H9 (cell line): Measurements from ENCODE around the gene CALN1. TPM values are rescaled to one million over a fixed set of nuclear protein-coding genes. Genes with fewer than 3 reads are reported as not detected.

Experiments used
- DNase-seq: peaks from one replicate; pipeline ENCODE4 v3.0.0-alpha.2; 2017
- H2AFZ ChIP-seq: one replicate; pipeline ENCODE4 v1.6.1; 2013; ENCODE audit warnings: mild to moderate bottlenecking, low read length, control low read depth, moderate library complexity
- H2AK5ac ChIP-seq: 2 replicates; pipeline ENCODE4 v1.6.1; 2013; ENCODE audit warnings: low read length, control low read depth, mixed read lengths; ENCODE audit not compliant: insufficient read length
- H2BK120ac ChIP-seq: one replicate; pipeline ENCODE4 v1.6.1; 2013; ENCODE audit warnings: low read depth, mild to moderate bottlenecking, low read length, control low read depth, inconsistent platforms; ENCODE audit not compliant: poor library complexity, severe bottlenecking
- H2BK12ac ChIP-seq: 2 replicates; pipeline ENCODE4 v1.6.1; 2013; ENCODE audit warnings: low read length, control low read depth, mixed read lengths, low read depth; ENCODE audit not compliant: insufficient read length
- H2BK15ac ChIP-seq: 2 replicates; pipeline ENCODE4 v1.6.1; 2013; ENCODE audit warnings: low read depth, low read length, control low read depth
- H2BK20ac ChIP-seq: one replicate; pipeline ENCODE4 v1.6.1; 2013; ENCODE audit warnings: low read depth, mild to moderate bottlenecking, low read length, control low read depth, inconsistent platforms; ENCODE audit not compliant: poor library complexity, severe bottlenecking
- H2BK5ac ChIP-seq: 2 replicates; pipeline ENCODE4 v1.6.1; 2013; ENCODE audit warnings: low read length, control low read depth, mixed read lengths; ENCODE audit not compliant: insufficient read length
- H3K14ac ChIP-seq: 2 replicates; pipeline ENCODE4 v1.6.1; 2013; ENCODE audit warnings: low read length, control low read depth; ENCODE audit not compliant: insufficient read depth
- H3K18ac ChIP-seq: 2 replicates; pipeline ENCODE4 v1.6.1; 2013; ENCODE audit warnings: low read depth, mild to moderate bottlenecking, mixed read lengths, low read length, control low read depth; ENCODE audit not compliant: insufficient read length
- H3K23ac ChIP-seq: 2 replicates; pipeline ENCODE4 v1.6.1; 2013; ENCODE audit warnings: low read length, control low read depth, mixed read lengths, low read depth; ENCODE audit not compliant: insufficient read length
- H3K23me2 ChIP-seq: 2 replicates; pipeline ENCODE4 v1.6.1; 2013; ENCODE audit warnings: low read depth, mild to moderate bottlenecking, mixed read lengths, low read length, control low read depth; ENCODE audit not compliant: insufficient read length, poor library complexity, severe bottlenecking
- H3K27ac ChIP-seq: 2 replicates; pipeline ENCODE4 v1.5.1; 2013; ENCODE audit warnings: low read length, control low read depth, mixed read lengths, low read depth; ENCODE audit not compliant: insufficient read length
- H3K27me3 ChIP-seq: 2 replicates; pipeline ENCODE4 v1.6.1; 2013; ENCODE audit warnings: low read length, control low read depth, inconsistent platforms; ENCODE audit not compliant: insufficient read depth
- H3K4ac ChIP-seq: 2 replicates; pipeline ENCODE4 v1.6.1; 2013; ENCODE audit warnings: low read depth, mild to moderate bottlenecking, control low read depth, inconsistent platforms, low read length, moderate library complexity
- H3K4me1 ChIP-seq: 2 replicates; pipeline ENCODE4 v1.6.1; 2013; ENCODE audit warnings: low read length, control low read depth, inconsistent platforms; ENCODE audit not compliant: insufficient read depth
- H3K4me2 ChIP-seq: 2 replicates; pipeline ENCODE4 v1.6.1; 2013; ENCODE audit warnings: low read length, control low read depth, mixed read lengths; ENCODE audit not compliant: insufficient read length, insufficient read depth
- H3K56ac ChIP-seq: 2 replicates; pipeline ENCODE4 v1.6.1; 2013; ENCODE audit warnings: low read depth, mild to moderate bottlenecking, mixed read lengths, low read length, control low read depth; ENCODE audit not compliant: insufficient read length
- H3K79me1 ChIP-seq: 2 replicates; pipeline ENCODE4 v1.6.1; 2013; ENCODE audit warnings: low read depth, mild to moderate bottlenecking, moderate library complexity, low read length, control low read depth, inconsistent platforms; ENCODE audit not compliant: insufficient read depth, poor library complexity, severe bottlenecking
- H3K79me2 ChIP-seq: 2 replicates; pipeline ENCODE4 v1.6.1; 2013; ENCODE audit warnings: low read length, control low read depth, inconsistent platforms; ENCODE audit not compliant: insufficient read depth
- H3K9ac ChIP-seq: 2 replicates; pipeline ENCODE4 v1.6.1; 2013; ENCODE audit warnings: low read length, control low read depth, mixed read lengths; ENCODE audit not compliant: insufficient read length; ENCODE audit errors: extremely low read depth
- H3K9me3 ChIP-seq: one replicate; pipeline ENCODE4 v1.6.1; 2013; ENCODE audit warnings: low read depth, low read length, inconsistent platforms; ENCODE audit not compliant: control insufficient read depth
- H3T11ph ChIP-seq: one replicate; pipeline ENCODE4 v1.6.1; 2013; ENCODE audit warnings: mild to moderate bottlenecking, low read length, control low read depth, inconsistent platforms
- H4K20me1 ChIP-seq: one replicate; pipeline ENCODE4 v1.6.1; 2013; ENCODE audit not compliant: control insufficient read depth, insufficient read length, insufficient read depth
- H4K5ac ChIP-seq: 2 replicates; pipeline ENCODE4 v1.6.1; 2013; ENCODE audit warnings: low read depth, mild to moderate bottlenecking, mixed read lengths, low read length, control low read depth; ENCODE audit not compliant: insufficient read length
- H4K8ac ChIP-seq: replicated peaks from 2 replicates; pipeline ENCODE4 v1.6.1; 2013; ENCODE audit warnings: low read length, control low read depth, mixed read lengths, low read depth; ENCODE audit not compliant: insufficient read length
- H4K91ac ChIP-seq: 2 replicates; pipeline ENCODE4 v1.6.1; 2013; ENCODE audit warnings: low read depth, mild to moderate bottlenecking, moderate library complexity, mixed read lengths, low read length, control low read depth; ENCODE audit not compliant: insufficient read length
- H3K27ac Mint-ChIP-seq, 3 experiments: 2 replicates in 2 of 3; 3 replicates in 1 of 3; pipeline ENCODE4 v1.8.0; 2020 to 2021; ENCODE audit warnings: mixed read lengths in 3 of 3, mild to moderate bottlenecking in 1 of 3, moderate library complexity in 1 of 3
- H3K27me3 Mint-ChIP-seq: 2 replicates; pipeline ENCODE4 v1.8.0; 2021; ENCODE audit warnings: low read depth, mild to moderate bottlenecking, moderate library complexity, mixed read lengths
- H3K36me3 Mint-ChIP-seq, 3 experiments: 2 replicates in 2 of 3; 3 replicates in 1 of 3; pipeline ENCODE4 v1.8.0; 2020 to 2021; ENCODE audit warnings: low read depth in 3 of 3, mixed read lengths in 3 of 3; ENCODE audit not compliant: insufficient read depth in 1 of 3
- H3K4me1 Mint-ChIP-seq, 2 experiments: 2 replicates each; pipeline ENCODE4 v1.8.0; 2020; ENCODE audit warnings: mixed read lengths in 2 of 2
- H3K4me3 Mint-ChIP-seq, 2 experiments: 2 replicates in 1 of 2; 3 replicates in 1 of 2; pipeline ENCODE4 v1.8.0; 2020 to 2021; ENCODE audit warnings: mild to moderate bottlenecking in 2 of 2, mixed read lengths in 2 of 2, moderate library complexity in 1 of 2
- H3K9me3 Mint-ChIP-seq, 2 experiments: 2 replicates in 1 of 2; 3 replicates in 1 of 2; pipeline ENCODE4 v1.8.0; 2020; ENCODE audit warnings: mild to moderate bottlenecking in 2 of 2, mixed read lengths in 2 of 2, moderate library complexity in 1 of 2
- CTCF ChIP-seq: fragments of 200-600 bp; sonication (generic); conservative IDR thresholded peaks from 3 replicates; pipeline ENCODE4 v1.8.0; 2021; ENCODE audit warnings: antibody characterized with exemption, mild to moderate bottlenecking
- WGBS: extraction: QIAGEN DNeasy Blood & Tissue Kit; methylation state at CpG from one replicate; pipeline ENCODE4 v1.1.7; 2013; ENCODE audit warnings: missing lambda C conversion rate, low lambda C conversion rate, mixed read lengths; ENCODE audit not compliant: insufficient read length; ENCODE audit errors: extremely low coverage; 5-methylcytosine and 5-hydroxymethylcytosine counted together
- total RNA-seq: library from RNA; stranded (reverse); gene quantifications from 2 replicates; pipeline ENCODE4 v1.2.1, GENCODE V29; 2021

CALN1 gene
- total RNA-seq, 1 experiment from 2014 or later: 2.8 TPM

GRCh38 chr7:71860572-71860971 lies 551.6 kb downstream of the CALN1 start:
- Histone ChIP-seq H4K5ac (no peak overlapping the region), H3K4ac (no peak overlapping the region), H3K4me2 (no peak overlapping the region), H3K79me2 (no peaks in the 10 kb centered on the region), H4K8ac (no peak overlapping the region), H2AK5ac (no peak overlapping the region), H3K4me1 (no peaks in the 10 kb centered on the region), H3K9me3 (no peaks in the 10 kb centered on the region), H3K9ac (no peak overlapping the region), H4K91ac (no peak overlapping the region), H2BK12ac (no peak overlapping the region), H3K23ac (no peak overlapping the region), H2BK5ac (no peak overlapping the region), H3K23me2 (no peaks in the 10 kb centered on the region), H3K79me1 (no peaks in the 10 kb centered on the region), H4K20me1 (no peaks in the 10 kb centered on the region), H3K27ac (no peak overlapping the region), H3T11ph (no peak overlapping the region), H3K14ac (no peak overlapping the region), H2BK15ac (no peak overlapping the region), H2BK120ac (no peak overlapping the region), H3K18ac (no peak overlapping the region), H2BK20ac (no peak overlapping the region), H2AFZ (no peak overlapping the region), H3K56ac (no peak overlapping the region), H3K27me3 (no peaks in the 10 kb centered on the region)
- H3K36me3 Mint-ChIP-seq: no peaks in the 10 kb centered on the region
- TF ChIP-seq CTCF: no peak
- no peaks in the 10 kb centered on the region for H3K4me1 Mint-ChIP-seq
- H3K27ac Mint-ChIP-seq: no peak overlapping the region; a peak in 1 of 7 replicates
- no peak overlapping the region for H3K4me3 Mint-ChIP-seq
- H3K9me3 Mint-ChIP-seq: no peaks in the 10 kb centered on the region
- no CpG with 5 or more reads among the region's 4 CpGs for WGBS
- H3K27me3 Mint-ChIP-seq: no peaks in the 10 kb centered on the region
- DNase-seq: no peak
